ENCODE data around the gene TANC1. TPM values are rescaled to one million over a fixed set of nuclear protein-coding genes. Genes with fewer than 3 reads are reported as not detected.

TANC1 gene
- total RNA-seq, 6 experiments from 2014 or later = 4.0 to 12.7 (median 11.3) TPM

DNA sequence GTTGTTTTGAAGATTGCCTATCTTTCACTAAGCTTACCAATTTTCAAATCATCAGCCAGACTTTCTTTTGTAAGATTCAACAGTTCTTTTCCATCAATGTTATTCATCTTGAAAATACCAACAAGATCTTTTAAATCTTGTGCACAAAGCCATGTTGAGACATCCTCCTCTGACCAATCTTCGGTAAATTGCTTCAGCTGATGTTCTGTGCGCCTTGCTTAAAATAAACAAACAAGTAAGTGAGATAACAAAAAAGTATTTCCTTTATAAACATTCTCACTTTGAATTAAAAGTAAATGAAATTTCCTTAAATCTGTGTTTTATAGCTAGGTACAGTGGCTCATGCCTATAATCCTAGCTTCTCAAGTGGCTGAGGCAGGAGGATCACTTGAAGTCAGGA is 287.7 kb downstream of the TANC1 start:
- Histone ChIP-seq H3K36me3 (peaks cover 0 to 3% (median 0%) of the 10 kb centered on the region in 4 donors), H3K27ac (no peak overlapping the region), H3K4me3 (no peak overlapping the region), H3K9me3 (no peaks in the 10 kb centered on the region), H3K27me3 (no peaks in the 10 kb centered on the region), H3K4me1 (no peaks in the 10 kb centered on the region)
- DNase-seq (no peak), ATAC-seq (no peak)
- WGBS (ENCODE audit: insufficient coverage, low coverage, low lambda C conversion rate, missing lambda C conversion rate) = 73% methylated on average over 2 of the region's 2 CpGs
- intact Hi-C loops (cut with DNase I) = no loop called here
- TF ChIP-seq POLR2A (IDR thresholded peaks at IDR 0.05) = no peak
- TF ChIP-seq, protein P1, sequence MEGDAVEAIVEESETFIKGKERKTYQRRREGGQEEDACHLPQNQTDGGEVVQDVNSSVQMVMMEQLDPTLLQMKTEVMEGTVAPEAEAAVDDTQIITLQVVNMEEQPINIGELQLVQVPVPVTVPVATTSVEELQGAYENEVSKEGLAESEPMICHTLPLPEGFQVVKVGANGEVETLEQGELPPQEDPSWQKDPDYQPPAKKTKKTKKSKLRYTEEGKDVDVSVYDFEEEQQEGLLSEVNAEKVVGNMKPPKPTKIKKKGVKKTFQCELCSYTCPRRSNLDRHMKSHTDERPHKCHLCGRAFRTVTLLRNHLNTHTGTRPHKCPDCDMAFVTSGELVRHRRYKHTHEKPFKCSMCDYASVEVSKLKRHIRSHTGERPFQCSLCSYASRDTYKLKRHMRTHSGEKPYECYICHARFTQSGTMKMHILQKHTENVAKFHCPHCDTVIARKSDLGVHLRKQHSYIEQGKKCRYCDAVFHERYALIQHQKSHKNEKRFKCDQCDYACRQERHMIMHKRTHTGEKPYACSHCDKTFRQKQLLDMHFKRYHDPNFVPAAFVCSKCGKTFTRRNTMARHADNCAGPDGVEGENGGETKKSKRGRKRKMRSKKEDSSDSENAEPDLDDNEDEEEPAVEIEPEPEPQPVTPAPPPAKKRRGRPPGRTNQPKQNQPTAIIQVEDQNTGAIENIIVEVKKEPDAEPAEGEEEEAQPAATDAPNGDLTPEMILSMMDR (IDR thresholded peaks at IDR 0.05) = no peak

DNA sequence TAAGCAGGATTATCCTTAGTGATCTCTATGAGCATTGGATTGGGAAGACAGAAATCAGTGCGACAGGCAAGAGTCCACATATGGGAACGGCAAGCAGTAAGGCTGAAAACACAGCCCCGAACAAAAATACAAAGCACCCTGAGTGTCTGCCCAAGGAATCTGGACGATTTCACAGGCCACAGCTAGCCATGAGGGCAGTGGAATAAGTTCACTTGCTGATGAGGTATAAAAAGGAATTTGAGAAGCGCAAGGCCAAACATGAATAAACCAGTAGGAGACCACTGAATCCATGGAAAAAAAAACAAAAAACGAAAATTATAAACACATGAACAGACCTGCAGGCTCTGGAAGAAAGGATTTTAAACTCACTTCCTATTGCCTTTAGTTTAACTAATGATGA is 293.8 kb downstream of the TANC1 start:
- no peak for TF ChIP-seq POLR2A (IDR thresholded peaks at IDR 0.05)
- TF ChIP-seq, protein P1 (IDR thresholded peaks at IDR 0.05) = no peak
- Histone ChIP-seq H3K27ac (no peak overlapping the region), H3K9me3 (no peaks in the 10 kb centered on the region), H3K4me1 (no peaks in the 10 kb centered on the region), H3K36me3 (peaks cover 0 to 3% (median 0%) of the 10 kb centered on the region in 4 donors), H3K27me3 (no peaks in the 10 kb centered on the region), H3K4me3 (no peak overlapping the region)
- no peak for ATAC-seq
- DNase-seq = no peak
- WGBS (ENCODE audit: insufficient coverage, low coverage, low lambda C conversion rate, missing lambda C conversion rate) = 85% methylated on average over 4 of the region's 6 CpGs
- intact Hi-C loops (cut with DNase I) = no loop called here

DNA sequence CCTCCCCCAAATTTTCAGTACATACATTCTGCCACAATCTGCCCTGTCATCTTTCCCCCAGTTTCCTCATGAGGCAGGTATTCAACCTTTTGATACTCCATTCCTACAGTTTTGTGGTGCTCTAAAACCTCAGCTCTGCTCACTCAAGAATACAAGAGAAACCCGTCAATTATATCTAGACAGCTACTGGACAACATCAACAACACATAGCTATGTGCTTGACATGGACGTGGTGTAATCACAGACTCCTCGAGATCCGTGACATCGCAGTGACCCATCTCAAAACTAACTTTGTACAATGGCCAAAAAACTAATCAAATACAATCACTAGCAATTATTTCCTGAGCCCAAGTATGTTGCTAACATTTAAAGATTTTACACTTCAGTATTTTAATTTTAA is 294.5 kb downstream of the TANC1 start:
- H3K4me3 ChIP-seq = no peak overlapping the region
- H3K9me3 ChIP-seq = no peaks in the 10 kb centered on the region
- H3K27me3 ChIP-seq = no peaks in the 10 kb centered on the region
- H3K27ac ChIP-seq = no peak overlapping the region
- intact Hi-C loops (cut with DNase I) = no loop called here
- H3K4me1 ChIP-seq = no peaks in the 10 kb centered on the region
- DNase-seq (no peak), ATAC-seq (no peak)
- 67% methylated on average over 5 of the region's 5 CpGs for WGBS (ENCODE audit: insufficient coverage, low coverage, low lambda C conversion rate, missing lambda C conversion rate)
- peaks cover 0 to 3% (median 0%) of the 10 kb centered on the region in 4 donors for H3K36me3 ChIP-seq
- TF ChIP-seq, protein P1 (IDR thresholded peaks at IDR 0.05) = no peak
- no peak for TF ChIP-seq POLR2A (IDR thresholded peaks at IDR 0.05)

DNA sequence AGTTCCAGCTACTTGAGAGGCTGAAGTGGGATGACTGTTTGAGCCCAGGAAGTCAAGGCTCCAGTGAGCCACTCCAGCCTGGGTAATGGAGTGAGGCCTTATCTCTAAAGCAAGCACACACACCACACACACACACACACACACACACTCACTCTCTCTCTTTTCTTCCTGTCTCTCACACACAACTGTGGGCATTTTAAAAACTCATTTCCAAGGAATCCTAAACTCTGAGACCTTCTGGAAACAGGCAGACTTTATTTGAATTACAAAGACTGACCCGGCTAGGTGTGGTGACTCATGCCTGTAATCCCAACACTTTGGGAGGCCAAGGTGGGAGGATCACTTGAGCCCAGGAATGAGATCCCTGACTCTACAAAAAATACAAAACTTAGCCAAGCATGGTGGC is 296.7 kb downstream of the TANC1 start:
- DNase-seq = no peak

More for the DNA sequence above, 296.7 kb downstream of the TANC1 start:
- H3K4me3 ChIP-seq = no peak overlapping the region
- no peak overlapping the region for H3K27ac ChIP-seq
- no peaks in the 10 kb centered on the region for H3K36me3 ChIP-seq
- no peaks in the 10 kb centered on the region for H3K9me3 ChIP-seq
- no peaks in the 10 kb centered on the region for H3K27me3 ChIP-seq
- ATAC-seq = no peak
- no peak for TF ChIP-seq POLR2A (IDR thresholded peaks at IDR 0.05)
- TF ChIP-seq, protein P1 (IDR thresholded peaks at IDR 0.05) = no peak
- no peaks in the 10 kb centered on the region for H3K4me1 ChIP-seq
- intact Hi-C loops (cut with DNase I) = no loop called here
- no CpG with 5 or more reads among the region's 1 CpG for WGBS (ENCODE audit: insufficient coverage, low coverage, low lambda C conversion rate, missing lambda C conversion rate)

All from right lobe of liver (tissue), 6 donors.